CD4-positive, alpha-beta T cell treated with Interleukin-17A for 1 hour (primary cell): ENCODE results near the gene LANCL1.
"Not testable (repeated sequence)": the region's sequence is repeated elsewhere in the genome, so short reads cannot be mapped to it uniquely, and the experiment has no call there.

Experiments
- DNase-seq: peaks from one replicate; pipeline ENCODE4 v3.0.0-alpha.2; 2020

The LANCL1 gene

DNA sequence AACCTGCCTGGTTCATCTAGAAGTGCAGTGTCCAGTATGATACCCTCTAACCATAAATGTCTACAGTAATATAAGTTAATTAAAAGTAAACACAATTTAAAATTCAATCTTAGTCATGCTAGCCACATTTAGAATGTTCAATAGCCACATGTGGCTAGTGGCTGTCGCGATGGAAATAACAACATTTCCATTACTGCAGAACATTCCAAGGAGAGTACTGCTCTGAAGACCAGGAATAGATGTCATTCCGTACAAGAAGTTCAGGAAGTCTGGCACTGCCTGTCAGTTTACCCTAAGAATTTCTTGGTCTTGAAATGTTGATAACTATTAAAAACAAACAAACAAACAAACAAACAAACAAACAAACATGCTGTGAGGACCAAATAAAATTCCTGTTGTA is 17.2 kb downstream of the LANCL1 start:
- no peak for DNase-seq

- DNase-seq, result no peak
Measured at GRCh38 chr2:210458395-210458794, 18.2 kb downstream of the LANCL1 start.

DNA sequence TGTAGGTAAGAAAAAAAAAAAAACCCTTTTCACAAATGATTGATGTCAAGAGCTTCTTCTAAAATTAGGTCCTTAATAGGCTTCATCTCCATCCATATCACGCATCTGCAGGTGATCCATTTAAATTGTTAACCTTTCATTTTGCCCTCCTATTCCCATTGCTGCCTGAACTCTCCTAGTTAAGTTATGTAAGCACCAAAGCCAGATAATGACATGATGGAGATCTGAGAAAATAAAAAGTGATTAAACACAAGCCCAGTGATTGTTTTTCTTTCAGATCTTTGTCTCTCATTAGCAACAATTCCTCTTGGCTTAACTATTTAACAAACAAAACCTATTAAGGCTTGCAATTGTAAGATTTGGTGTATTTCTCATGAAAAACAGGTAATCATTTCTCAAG is 20.0 kb downstream of the LANCL1 start:
- DNase-seq, result no peak

GRCh38 chr2:210454336-210454735 is 22.2 kb downstream of the LANCL1 start:
- DNase-seq, result no peak

DNA sequence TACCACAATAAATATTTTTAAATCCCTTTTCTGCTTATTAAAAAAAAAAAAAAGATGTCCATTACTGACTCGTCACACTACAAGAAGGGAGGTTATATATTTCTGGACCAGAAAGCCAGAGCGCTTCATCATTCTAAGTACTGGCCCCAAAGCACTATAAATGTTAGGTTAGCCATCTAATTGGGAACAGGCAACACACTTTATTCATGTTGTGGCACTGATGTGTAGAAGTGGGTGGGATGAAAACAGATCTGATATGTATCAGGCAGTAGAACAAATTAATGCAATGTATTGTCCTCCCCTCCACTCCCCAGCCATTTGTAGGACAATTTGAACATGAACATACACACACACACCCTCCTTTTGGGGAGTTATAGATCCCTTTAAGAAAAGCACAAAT is 24.4 kb downstream of the LANCL1 start:
- no peak for DNase-seq

DNA sequence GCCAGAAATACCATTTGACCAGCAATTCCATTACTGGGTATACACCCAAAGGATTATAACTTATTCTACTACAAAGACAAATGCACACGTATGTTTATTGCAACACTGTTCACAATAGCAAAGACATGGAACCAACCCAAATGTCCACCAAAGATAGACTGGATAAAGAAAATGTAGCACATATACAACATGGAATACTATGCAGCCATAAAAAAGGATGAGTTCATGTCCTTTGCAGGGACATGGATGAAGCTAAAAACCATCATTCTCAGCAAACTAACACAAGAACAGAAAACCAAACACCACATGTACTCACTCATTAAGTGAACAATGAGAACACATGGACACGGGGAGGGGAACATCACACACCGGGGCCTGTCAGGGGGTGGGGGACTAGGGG is 25.6 kb downstream of the LANCL1 start:
- not testable (repeated sequence) for DNase-seq

- no peak for DNase-seq
Measured at GRCh38 chr2:210445732-210446131, 30.8 kb downstream of the LANCL1 start.

DNA sequence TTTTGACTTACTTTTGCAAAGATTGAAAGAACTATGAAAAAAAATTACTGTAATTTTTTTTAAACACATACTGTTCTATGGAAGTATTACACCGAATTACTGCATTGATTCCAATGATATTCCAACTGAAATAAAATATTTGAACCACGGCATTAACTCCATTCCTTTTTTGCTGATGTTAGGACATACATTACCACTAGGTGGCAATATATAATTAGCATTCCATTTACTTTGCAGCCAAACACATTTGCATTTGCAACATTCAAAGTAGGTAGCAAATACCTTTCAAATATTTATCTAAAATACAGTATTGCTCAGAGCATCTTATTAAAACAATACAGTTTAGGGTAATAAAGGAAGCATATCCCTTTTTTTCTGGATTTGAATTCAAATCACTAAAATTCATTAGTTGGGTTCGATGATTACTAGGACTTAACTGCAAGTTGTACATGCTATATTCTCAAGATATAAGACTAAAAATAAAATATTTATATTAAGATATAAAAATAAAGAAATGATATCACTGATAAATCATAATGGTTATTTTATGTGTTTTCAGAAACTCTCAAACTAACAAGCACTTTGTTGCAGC is 31.3 kb downstream of the LANCL1 start:
- peak; percentile 30 for DNase-seq

DNA sequence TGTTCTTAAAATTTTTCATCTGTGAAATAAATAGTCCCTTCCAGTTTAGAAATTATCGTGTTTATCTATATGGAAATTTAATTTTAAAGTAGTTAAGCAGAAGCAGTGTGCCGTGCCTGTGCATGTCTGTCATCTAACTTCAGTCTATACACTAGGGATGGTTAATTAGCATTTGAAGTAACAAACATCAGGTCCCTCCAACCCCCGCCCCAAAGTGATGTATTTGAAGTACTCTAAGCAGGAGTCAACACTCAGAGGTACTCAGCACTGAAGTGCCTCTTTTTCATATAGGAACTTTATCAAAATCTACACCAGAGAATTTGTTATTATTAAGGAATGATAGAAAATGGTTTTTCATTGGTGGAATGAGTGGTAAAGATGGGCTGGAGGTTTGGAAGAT is 33.0 kb downstream of the LANCL1 start:
- no peak for DNase-seq

DNA sequence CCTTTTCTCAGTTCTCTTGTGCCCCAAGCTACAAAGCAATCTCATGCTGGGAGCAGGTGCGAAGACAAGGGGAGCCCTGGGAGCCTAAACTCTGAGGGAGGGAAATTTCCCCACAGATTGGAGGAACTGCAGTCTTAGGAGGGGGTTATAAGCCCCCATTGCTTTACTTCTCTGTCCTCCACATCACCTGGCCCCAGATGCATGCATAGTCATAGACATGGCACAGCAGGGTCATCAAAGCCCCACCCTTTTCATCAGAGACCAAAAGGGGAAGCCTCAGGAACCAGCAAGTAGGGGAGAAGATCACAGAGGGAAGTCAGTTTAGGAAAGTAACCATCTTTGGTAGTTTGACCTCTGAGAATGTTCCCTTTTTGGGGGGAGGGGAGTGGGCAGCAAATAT is 33.7 kb downstream of the LANCL1 start:
- DNase-seq, result no peak

GRCh38 chr2:210442457-210442856 is 34.1 kb downstream of the LANCL1 start:
- no peak for DNase-seq

GRCh38 chr2:210440206-210440605 is 36.4 kb downstream of the LANCL1 start:
- DNase-seq, result no peak

DNA sequence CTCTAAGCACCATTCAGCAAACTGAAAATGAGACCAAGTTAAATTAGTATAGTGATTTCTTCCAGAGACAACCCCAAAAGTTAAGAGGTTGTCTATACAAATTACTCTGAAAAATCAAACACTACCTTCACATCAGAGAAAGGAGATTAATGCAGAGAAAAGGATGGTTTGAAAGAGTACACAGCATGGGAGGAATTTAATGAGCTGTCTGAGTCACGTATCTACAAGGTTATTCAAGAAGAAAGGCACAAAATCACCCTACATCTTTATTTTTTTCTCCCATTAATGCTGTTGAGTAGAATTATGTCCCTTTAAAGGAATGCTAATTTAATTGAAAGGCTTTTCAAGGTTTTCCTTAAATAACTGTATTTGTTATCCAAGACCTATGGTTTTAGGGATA is 41.1 kb downstream of the LANCL1 start:
- DNase-seq, result no peak

GRCh38 chr2:210432633-210433032 is 43.9 kb downstream of the LANCL1 start:
- no peak for DNase-seq

GRCh38 chr2:210429403-210430137 is 47.0 kb downstream of the LANCL1 start:
- no peak for DNase-seq

GRCh38 chr2:210428393-210429179 is 48.0 kb downstream of the LANCL1 start:
- no peak for DNase-seq

GRCh38 chr2:210427309-210427708 is 49.2 kb downstream of the LANCL1 start:
- not testable (repeated sequence) for DNase-seq

- DNase-seq, result no peak
Measured at GRCh38 chr2:210422366-210422765, 54.2 kb downstream of the LANCL1 start.

- DNase-seq, result no peak
Measured at GRCh38 chr2:210421916-210422315, 54.6 kb downstream of the LANCL1 start.

GRCh38 chr2:210412660-210413059 is 63.9 kb downstream of the LANCL1 start:
- no peak for DNase-seq

DNA sequence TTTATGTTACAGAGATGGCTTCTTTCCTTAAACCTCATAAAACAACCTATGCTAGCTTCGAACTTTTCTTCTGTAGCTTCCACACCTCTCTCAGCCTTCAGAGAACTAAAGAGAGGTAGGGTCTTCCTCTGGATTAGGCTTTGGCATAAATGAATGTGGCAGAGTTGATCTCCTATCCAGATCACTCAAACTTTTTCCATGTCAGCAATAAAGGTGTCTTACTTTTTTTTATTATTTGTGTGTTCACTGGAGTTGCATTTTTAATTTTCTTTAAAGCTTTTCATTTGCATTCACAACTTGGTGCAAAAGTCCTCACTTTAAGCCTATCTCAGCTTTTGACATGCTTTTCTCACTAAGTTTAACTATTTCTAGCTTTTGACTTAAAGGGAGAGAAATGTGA is 66.0 kb downstream of the LANCL1 start:
- DNase-seq, result no peak

DNA sequence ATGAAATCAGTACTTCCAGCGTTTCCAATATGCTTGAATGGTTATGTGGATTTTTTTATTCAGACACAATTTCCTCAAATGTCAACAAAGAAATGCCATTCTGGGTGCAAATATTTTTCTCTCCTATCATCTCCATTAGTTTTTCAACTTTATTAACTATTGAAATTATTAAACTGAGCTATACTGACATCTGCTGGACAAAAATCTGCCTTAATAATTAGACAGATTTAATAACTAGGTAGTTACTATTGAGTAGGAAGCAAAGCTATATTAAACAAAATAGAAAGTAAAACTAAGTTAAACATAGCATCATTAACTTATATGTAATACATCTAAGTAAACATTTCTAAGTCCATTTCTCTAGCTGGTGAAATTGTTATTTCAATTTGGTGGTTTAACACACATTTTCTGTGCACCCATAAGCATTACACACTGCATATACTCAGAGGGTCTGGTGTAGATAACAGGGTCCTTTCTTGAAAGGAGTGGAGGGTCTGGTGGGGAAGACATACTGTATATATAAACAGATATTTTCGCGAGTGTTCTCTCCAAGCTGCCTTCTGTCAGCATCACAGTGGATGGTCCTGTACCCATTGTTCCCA is 77.0 kb downstream of the LANCL1 start:
- DNase-seq, result no peak

DNA sequence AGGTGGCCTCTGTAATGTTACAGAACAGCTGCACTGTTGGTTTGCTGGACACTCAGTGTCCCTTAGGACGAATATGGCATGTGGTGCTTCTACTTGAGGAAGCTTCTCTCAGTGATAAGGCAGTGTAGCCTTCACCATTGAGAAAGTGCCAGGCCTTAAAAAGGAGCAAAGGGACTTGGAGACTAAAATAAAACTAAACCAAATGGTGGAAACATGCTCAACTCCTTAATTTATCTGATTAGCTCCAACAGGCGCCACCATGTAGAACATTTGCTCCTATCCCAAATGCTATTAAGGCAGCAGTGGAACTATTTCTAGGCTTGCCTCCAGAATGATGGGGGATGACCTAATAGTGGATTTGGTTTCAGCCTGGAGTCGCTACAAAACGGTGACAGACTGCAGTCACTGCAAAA is 84.1 kb downstream of the LANCL1 start:
- no peak for DNase-seq

- DNase-seq, result no peak
Measured at GRCh38 chr2:210389856-210390255, 86.7 kb downstream of the LANCL1 start.
